Liver (tissue), 9 donors: ENCODE data around the gene CCDC9B. TPM values are rescaled to one million over a fixed set of nuclear protein-coding genes. Genes with fewer than 3 reads are reported as not detected.

ENCODE experiments used
- DNase-seq: peaks from one replicate; pipeline ENCODE4 v3.0.0-alpha.2; 2017; ENCODE audit warnings: low spot score
- H3K27ac ChIP-seq, 2 donors: one replicate each; pipeline ENCODE4 v1.7.0; 2013; ENCODE audit warnings: inconsistent platforms in 2 of 2, low read length in 2 of 2, control low read depth in 1 of 2, low read depth in 1 of 2, mild to moderate bottlenecking in 1 of 2
- H3K27me3 ChIP-seq, 4 donors: one replicate each; pipeline versions ENCODE4 v1.6.1 to v1.7.0; 2013; ENCODE audit warnings: low read length in 3 of 4, inconsistent platforms in 1 of 4, mild to moderate bottlenecking in 1 of 4, moderate library complexity in 1 of 4; ENCODE audit not compliant: control insufficient read depth in 4 of 4, insufficient read depth in 4 of 4
- H3K36me3 ChIP-seq, 4 donors: one replicate each; pipeline versions ENCODE4 v1.6.1 to v1.7.0; 2013; ENCODE audit warnings: low read length in 3 of 4, mild to moderate bottlenecking in 3 of 4, low read depth in 1 of 4, moderate library complexity in 1 of 4; ENCODE audit not compliant: control insufficient read depth in 4 of 4, insufficient read depth in 3 of 4
- H3K4me1 ChIP-seq, 4 donors: one replicate each; pipeline versions ENCODE4 v1.6.1 to v1.7.0; 2013; ENCODE audit warnings: low read length in 3 of 4, mild to moderate bottlenecking in 3 of 4, moderate library complexity in 1 of 4; ENCODE audit not compliant: control insufficient read depth in 4 of 4, insufficient read depth in 4 of 4
- H3K4me3 ChIP-seq, 3 donors: one replicate each; pipeline versions ENCODE4 v1.6.1 to v1.7.0; 2013; ENCODE audit warnings: low read length in 3 of 3, control low read depth in 1 of 3, low read depth in 1 of 3, mild to moderate bottlenecking in 1 of 3
- H3K9ac ChIP-seq, 2 donors: one replicate each; pipeline ENCODE4 v1.7.0; 2013; ENCODE audit warnings: low read length in 2 of 2, mild to moderate bottlenecking in 2 of 2, moderate library complexity in 2 of 2, control low read depth in 1 of 2, low read depth in 1 of 2
- H3K9me3 ChIP-seq, 4 donors: one replicate each; pipeline versions ENCODE4 v1.6.1 to v1.7.0; 2013; ENCODE audit warnings: low read length in 3 of 4; ENCODE audit not compliant: control insufficient read depth in 4 of 4
- ATF3 ChIP-seq: IDR thresholded peaks from 2 replicates; pipeline ENCODE4 v1.6.1; 2016; ENCODE audit warnings: antibody characterized with exemption
- CTCF ChIP-seq: fragments of 150-350 bp; IDR thresholded peaks from 2 replicates; pipeline ENCODE4 v1.5.1; 2017; ENCODE audit warnings: improper control_type of control experiment, low read depth, low read length; ENCODE audit not compliant: missing input control
- EGR1 ChIP-seq, 2 donors: IDR thresholded peaks; 2 replicates each; pipeline ENCODE4 v1.6.1; 2016 to 2018; ENCODE audit warnings: antibody characterized with exemption in 2 of 2, low read depth in 2 of 2
- FOXA1 ChIP-seq: IDR thresholded peaks from 2 replicates; pipeline ENCODE4 v1.6.1; 2016; ENCODE audit warnings: antibody characterized with exemption
- FOXA2 ChIP-seq: IDR thresholded peaks from 2 replicates; pipeline ENCODE4 v1.6.1; 2016; ENCODE audit warnings: antibody characterized with exemption
- GABPA ChIP-seq, 2 donors: IDR thresholded peaks in 1 of 2; conservative IDR thresholded peaks in 1 of 2; 2 replicates each; pipeline ENCODE4 v1.6.1; 2016; ENCODE audit warnings: antibody characterized with exemption in 2 of 2, mild to moderate bottlenecking in 1 of 2, moderate library complexity in 1 of 2
- HNF4A ChIP-seq, 2 donors: conservative IDR thresholded peaks; 2 replicates each; pipeline ENCODE4 v1.6.1; 2016; ENCODE audit warnings: antibody characterized with exemption in 2 of 2, mild to moderate bottlenecking in 2 of 2
- HNF4G ChIP-seq: IDR thresholded peaks from 2 replicates; pipeline ENCODE4 v1.6.1; 2016; ENCODE audit warnings: antibody characterized with exemption
- JUND ChIP-seq, 2 donors: IDR thresholded peaks; 2 replicates each; pipeline ENCODE4 v1.6.1; 2016; ENCODE audit warnings: antibody characterized with exemption in 2 of 2
- MAX ChIP-seq: IDR thresholded peaks from 2 replicates; pipeline ENCODE4 v1.6.1; 2016; ENCODE audit warnings: antibody characterized with exemption
- NR2F2 ChIP-seq: IDR thresholded peaks from 2 replicates; pipeline ENCODE4 v1.6.1; 2016; ENCODE audit warnings: antibody characterized with exemption
- RAD21 ChIP-seq, 2 donors: IDR thresholded peaks; 2 replicates each; pipeline ENCODE4 v1.6.1; 2016; ENCODE audit warnings: antibody characterized with exemption in 2 of 2, mild to moderate bottlenecking in 2 of 2
- REST ChIP-seq: IDR thresholded peaks from 2 replicates; pipeline ENCODE4 v1.6.1; 2016; ENCODE audit warnings: antibody characterized with exemption, mild to moderate bottlenecking
- RXRA ChIP-seq, 2 donors: IDR thresholded peaks; 2 replicates each; pipeline ENCODE4 v1.6.1; 2017 to 2018; ENCODE audit warnings: antibody characterized with exemption in 2 of 2, mild to moderate bottlenecking in 1 of 2
- SP1 ChIP-seq: IDR thresholded peaks from 2 replicates; pipeline ENCODE4 v1.6.1; 2018; ENCODE audit warnings: antibody characterized with exemption, mild to moderate bottlenecking
- TAF1 ChIP-seq: conservative IDR thresholded peaks from 2 replicates; pipeline ENCODE4 v1.6.1; 2016; ENCODE audit warnings: antibody characterized with exemption, mild to moderate bottlenecking
- YY1 ChIP-seq: IDR thresholded peaks from 2 replicates; pipeline ENCODE4 v1.6.1; 2016; ENCODE audit warnings: antibody characterized with exemption, mild to moderate bottlenecking
- ZBTB33 ChIP-seq: IDR thresholded peaks from 2 replicates; pipeline ENCODE4 v1.6.1; 2016; ENCODE audit warnings: antibody characterized with exemption
- WGBS: extraction: QIAGEN DNeasy Blood & Tissue Kit; methylation state at CpG from one replicate; pipeline ENCODE4 v1.1.7; 2013; 5-methylcytosine and 5-hydroxymethylcytosine counted together
- polyA plus RNA-seq, 2 donors: library from polyadenylated mRNA; stranded (reverse) in 1 of 2; unstranded in 1 of 2; fragments of 200-250 nt in 1 of 2; fragments of >200 nt in 1 of 2; fragmentation: Nextera tagmentation in 1 of 2; extraction: Ambion mirVana in 1 of 2; gene quantifications; one replicate each; pipeline versions ENCODE4 v1.2.1 to v1.2.3, GENCODE V29; 2013 to 2015
- total RNA-seq, 2 donors: library from RNA; depleted of rRNA; stranded (reverse); fragments of >200 nt; gene quantifications; one replicate each; pipeline ENCODE4 v1.2.3, GENCODE V29; 2014
- donor health status: healthy.
- donor health status: healthy.
- donor health status: healthy.
- donor health status: healthy.
- donor health status: healthy.

CCDC9B gene
- total and polyA plus RNA-seq, 4 donors = 0.43 to 4.4 (median 0.73) TPM

GRCh38 chr15:40365624-40366456, 25.1 kb upstream of the CCDC9B start (continued):
- TF ChIP-seq REST = no peak
- TF ChIP-seq HNF4G = no peak
- TF ChIP-seq FOXA2 = no peak
- no peak for TF ChIP-seq RAD21 (IDR thresholded peaks at IDR 0.05)
- TF ChIP-seq ZBTB33 = no peak
- no peak for TF ChIP-seq RXRA (IDR thresholded peaks at IDR 0.05)
- TF ChIP-seq SP1 = no peak

GRCh38 chr15:40365016-40365415, 24.3 kb upstream of the CCDC9B start:
- no peak for DNase-seq
- H3K4me3 ChIP-seq = no peak overlapping the region
- no peaks in the 10 kb centered on the region for H3K27me3 ChIP-seq
- no peak overlapping the region for H3K9ac ChIP-seq
- peaks cover 6 to 24% (median 13%) of the 10 kb centered on the region in 4 donors for H3K4me1 ChIP-seq
- H3K36me3 ChIP-seq = no peaks in the 10 kb centered on the region
- WGBS = 95% methylated on average over 5 of the region's 5 CpGs
- TF ChIP-seq ZBTB33 = no peak
- TF ChIP-seq YY1 = no peak
- no peak for TF ChIP-seq ATF3
- TF ChIP-seq EGR1 (IDR thresholded peaks at IDR 0.05; ENCODE audit: low read depth in 2 of 2) = no peak
- no peak for TF ChIP-seq MAX
- TF ChIP-seq RXRA (IDR thresholded peaks at IDR 0.05) = no peak
- TF ChIP-seq GABPA (IDR thresholded peaks at IDR 0.05 in 1 of 2, conservative IDR thresholded peaks at IDR 0.05 in 1 of 2) = no peak
- no peak for TF ChIP-seq TAF1
- TF ChIP-seq JUND (IDR thresholded peaks at IDR 0.05) = no peak
- TF ChIP-seq SP1 = no peak
- TF ChIP-seq NR2F2 = no peak
- no peak for TF ChIP-seq FOXA1
- no peak for TF ChIP-seq CTCF
- TF ChIP-seq REST = no peak
- TF ChIP-seq HNF4G = no peak
- TF ChIP-seq HNF4A (conservative IDR thresholded peaks at IDR 0.05) = no peak
- no peak for TF ChIP-seq FOXA2
- no peaks in the 10 kb centered on the region for H3K9me3 ChIP-seq
- H3K27ac ChIP-seq = no peak overlapping the region
